Panc1 (cell line): ENCODE measurements around the gene P2RY6. TPM values are rescaled to one million over a fixed set of nuclear protein-coding genes. Genes with fewer than 3 reads are reported as not detected.
A peak's percentile ranks its signal among the peaks of the same experiment; 100 is the strongest.

Experiments
- ATAC-seq: fragments of 200-7000 bp; cut with Tn5 transposase; 2 replicates; pipeline ENCODE4 v1.9.1; 2020; ENCODE audit warnings: mild to moderate bottlenecking, moderate library complexity
- BruUV-seq: library from RNA; stranded (reverse); fragments of 400-500 nt; replicated peaks from 2 replicates; lab custom pipeline; 2021; lab: Mats Ljungman, UMichigan
- CTCF ChIA-PET: fragments of 300-600 bp; sonication (Branson Sonifier 250); formaldehyde crosslinking; loops from one replicate; lab custom pipeline; 2022; ENCODE audit warnings: antibody characterized with exemption; lab: Charles Lee
- POLR2A ChIA-PET: fragments of 300-600 bp; sonication (Branson Sonifier 250); formaldehyde crosslinking; loops from one replicate; lab custom pipeline; 2022; ENCODE audit warnings: antibody characterized with exemption; lab: Charles Lee
- DNase-seq: peaks from one replicate; pipeline ENCODE4 v3.0.0-alpha.2; 2010; ENCODE audit warnings: low read depth, low spot score
- H3K27ac ChIP-seq: 2 replicates; pipeline ENCODE4 v1.5.1; 2011; ENCODE audit warnings: mild to moderate bottlenecking, low read length, inconsistent platforms
- H3K27me3 ChIP-seq: fragments of 200-500 bp; sonication (Bioruptor generic); 2 replicates; pipeline ENCODE4 v1.6.0; 2014; ENCODE audit warnings: low read length, inconsistent platforms; ENCODE audit not compliant: control insufficient read depth, insufficient read depth
- H3K36me3 ChIP-seq: fragments of 200-500 bp; sonication (Bioruptor generic); 2 replicates; pipeline ENCODE4 v1.5.1; 2014; ENCODE audit warnings: inconsistent platforms, mild to moderate bottlenecking, low read length, moderate library complexity; ENCODE audit not compliant: control insufficient read depth, insufficient read depth
- H3K4me1 ChIP-seq: 2 replicates; pipeline ENCODE4 v1.5.1; 2011; ENCODE audit warnings: inconsistent platforms, mild to moderate bottlenecking, low read length, moderate library complexity; ENCODE audit not compliant: control insufficient read depth, insufficient read depth
- H3K4me3 ChIP-seq, 2 experiments: 2 replicates each; pipeline ENCODE4 v1.5.1; 2011 to 2012; ENCODE audit warnings: low read depth in 2 of 2, low read length in 2 of 2, mild to moderate bottlenecking in 2 of 2, inconsistent platforms in 1 of 2, moderate library complexity in 1 of 2
- H3K9me3 ChIP-seq: fragments of 200-500 bp; sonication (Bioruptor generic); 2 replicates; pipeline ENCODE4 v1.5.1; 2014; ENCODE audit warnings: low read depth, mild to moderate bottlenecking, inconsistent platforms, low read length, moderate library complexity; ENCODE audit not compliant: control insufficient read depth, insufficient read depth
- POLR2AphosphoS5 ChIP-seq: IDR thresholded peaks from 2 replicates; pipeline ENCODE4 v1.6.1; 2012; ENCODE audit warnings: mild to moderate bottlenecking, low read depth, low read length, moderate library complexity
- REST ChIP-seq, 2 experiments: IDR thresholded peaks; 2 replicates each; pipeline ENCODE4 v1.6.1; 2011 to 2012; ENCODE audit warnings: low read depth in 2 of 2, control low read depth in 1 of 2, low read length in 1 of 2, mild to moderate bottlenecking in 1 of 2, moderate library complexity in 1 of 2; ENCODE audit not compliant: insufficient read depth in 1 of 2
- SIN3A ChIP-seq: IDR thresholded peaks from 2 replicates; pipeline ENCODE4 v1.6.1; 2012; ENCODE audit warnings: low read depth, mild to moderate bottlenecking, low read length, moderate library complexity, borderline replicate concordance; ENCODE audit not compliant: insufficient read depth
- TCF7L2 ChIP-seq: IDR thresholded peaks from 2 replicates; pipeline ENCODE4 v1.6.1; 2011; ENCODE audit warnings: mild to moderate bottlenecking, low read depth, low read length, inconsistent platforms
- in situ Hi-C: cut with HindIII; loops from 2 replicates; pipeline ENCODE4 v1.10.0; 2016; ENCODE audit warnings: low sequenced_read_pairs, low pct_unique_long_range_greater_than_20kb
- intact Hi-C: fragments of 100-400 bp; cut with micrococcal nuclease; formaldehyde crosslinking; loops from one replicate; pipeline ENCODE4 v1.10.0; 2022; ENCODE audit not compliant: unreplicated experiment
- total RNA-seq: library from RNA; stranded (reverse); gene quantifications from one replicate; pipeline ENCODE4 v1.2.1, GENCODE V29; 2021; ENCODE audit not compliant: unreplicated experiment
- TF ChIP-seq, protein P1 (sequence below): fragments of 450-650 bp; IDR thresholded peaks from 2 replicates; pipeline ENCODE4 v1.5.1; 2017; ENCODE audit warnings: mild to moderate bottlenecking

Gene P2RY6
- total RNA-seq, 1 experiment from 2014 or later, result 0.59 TPM

GRCh38 chr11:73241300-73241699 is 30.8 kb upstream of the P2RY6 start:
- no peak overlapping the region for H3K4me3 ChIP-seq
- intact Hi-C loops (loop anchor here (5.0 kb wide), 1 partner anchor 409 kb away; no protein-coding TSS in a partner anchor), in situ Hi-C loops (no loop called here)
- ChIA-PET POLR2A (no interaction called here), CTCF (interaction anchor here (0.6 kb wide), 1 partner anchor 49 kb away, joined by 6 read pairs; no protein-coding TSS in a partner anchor)
- DNase-seq (no peak), ATAC-seq (no peak)
- BruUV-seq, result no TSS peak
- no peak for TF ChIP-seq POLR2AphosphoS5
- TF ChIP-seq TCF7L2, result no peak
- TF ChIP-seq REST (IDR thresholded peaks at IDR 0.05; ENCODE audit: insufficient read depth in 1 of 2, low read depth in 2 of 2, low read length in 1 of 2), result no peak
- TF ChIP-seq SIN3A, result no peak
- TF ChIP-seq, protein P1, sequence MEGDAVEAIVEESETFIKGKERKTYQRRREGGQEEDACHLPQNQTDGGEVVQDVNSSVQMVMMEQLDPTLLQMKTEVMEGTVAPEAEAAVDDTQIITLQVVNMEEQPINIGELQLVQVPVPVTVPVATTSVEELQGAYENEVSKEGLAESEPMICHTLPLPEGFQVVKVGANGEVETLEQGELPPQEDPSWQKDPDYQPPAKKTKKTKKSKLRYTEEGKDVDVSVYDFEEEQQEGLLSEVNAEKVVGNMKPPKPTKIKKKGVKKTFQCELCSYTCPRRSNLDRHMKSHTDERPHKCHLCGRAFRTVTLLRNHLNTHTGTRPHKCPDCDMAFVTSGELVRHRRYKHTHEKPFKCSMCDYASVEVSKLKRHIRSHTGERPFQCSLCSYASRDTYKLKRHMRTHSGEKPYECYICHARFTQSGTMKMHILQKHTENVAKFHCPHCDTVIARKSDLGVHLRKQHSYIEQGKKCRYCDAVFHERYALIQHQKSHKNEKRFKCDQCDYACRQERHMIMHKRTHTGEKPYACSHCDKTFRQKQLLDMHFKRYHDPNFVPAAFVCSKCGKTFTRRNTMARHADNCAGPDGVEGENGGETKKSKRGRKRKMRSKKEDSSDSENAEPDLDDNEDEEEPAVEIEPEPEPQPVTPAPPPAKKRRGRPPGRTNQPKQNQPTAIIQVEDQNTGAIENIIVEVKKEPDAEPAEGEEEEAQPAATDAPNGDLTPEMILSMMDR, result no peak
- no peaks in the 10 kb centered on the region for H3K27me3 ChIP-seq
- no peaks in the 10 kb centered on the region for H3K36me3 ChIP-seq
- H3K9me3 ChIP-seq, result no peaks in the 10 kb centered on the region
- H3K27ac ChIP-seq, result no peak overlapping the region
- H3K4me1 ChIP-seq, result peaks cover 7% of the 10 kb centered on the region; the same call in 1 of the 2 replicates

- in situ Hi-C loops, result no loop called here
- no peaks in the 10 kb centered on the region for H3K9me3 ChIP-seq
- TF ChIP-seq REST (IDR thresholded peaks at IDR 0.05; ENCODE audit: insufficient read depth in 1 of 2, low read depth in 2 of 2, low read length in 1 of 2), result 0 out of 4 replicates have a peak, but pooled peaks of 1 of the 2 experiments have one; percentile 12
- TF ChIP-seq TCF7L2, result no peak
- no peak for TF ChIP-seq POLR2AphosphoS5
- TF ChIP-seq SIN3A, result no peak
- TF ChIP-seq, protein P1, result peak; percentile 98
- no TSS peak for BruUV-seq
- no peaks in the 10 kb centered on the region for H3K27me3 ChIP-seq
- ATAC-seq, result peak; percentile 93
- H3K36me3 ChIP-seq, result no peaks in the 10 kb centered on the region
- peaks cover 7% of the 10 kb centered on the region; the same call in 1 of the 2 replicates for H3K4me1 ChIP-seq
- H3K4me3 ChIP-seq, result peak overlapping the region in 1 of 2 experiments; percentile 34; a peak in 2 of 4 replicates
- CTCF ChIA-PET, result interaction anchor here (1.2 to 2.7 kb wide), 4 partner anchors 47 to 410 kb away, joined by 5 to 10 read pairs (median 7); no protein-coding TSS in a partner anchor
- intact Hi-C loops, result loop anchor here (2.0 to 5.0 kb wide), 2 partner anchors 58 to 410 kb away; no protein-coding TSS in a partner anchor
- POLR2A ChIA-PET, result interaction anchor here (0.7 kb wide), 1 partner anchor 211 kb away, joined by 9 read pairs; no protein-coding TSS in a partner anchor
- peak; percentile 39 for DNase-seq
- H3K27ac ChIP-seq, result peak overlapping the region; percentile 23; the same call in 1 of the 2 replicates
These were observed 29.7 kb upstream of the P2RY6 start for GRCh38 chr11:73242251-73243092.
